ENCODE results near the gene EIF5A2.

EIF5A2 gene

GRCh38 chr3:170867143-170867937 is 41.1 kb downstream of the EIF5A2 start:
- Histone ChIP-seq H3K27me3 (ENCODE audit: low read depth, low read length) (no peaks in the 10 kb centered on the region), H4K20me1 (ENCODE audit: insufficient read depth, low read length) (peaks cover 28% of the 10 kb centered on the region), H3K4me3 (ENCODE audit: low read length) (peak overlapping the region; percentile 88), H2AFZ (ENCODE audit: low read depth, low read length) (no peak overlapping the region), H3K27ac (ENCODE audit: low read length) (peak overlapping the region; percentile 55), H3K36me3 (replicated peaks; ENCODE audit: low read depth, low read length) (peaks cover 46% of the 10 kb centered on the region), H3K4me1 (ENCODE audit: low read length) (peaks cover 25% of the 10 kb centered on the region), H3K9ac (ENCODE audit: low read length) (peak overlapping the region; percentile 1; the same call in 1 of the 2 replicates), H3K79me2 (ENCODE audit: low read length) (peaks cover 36% of the 10 kb centered on the region), H3K4me2 (ENCODE audit: low read length) (peak overlapping the region; percentile 58), H3K9me3 (ENCODE audit: insufficient read depth, low read length) (no peaks in the 10 kb centered on the region)
- no peak for TF ChIP-seq EZH2phosphoT487 (IDR thresholded peaks at IDR 0.05; ENCODE audit: low read depth)
- TF ChIP-seq CTCF (IDR thresholded peaks at IDR 0.05; ENCODE audit: low read depth, low read length): no peak

- no peak overlapping the region for H2AFZ ChIP-seq (ENCODE audit: low read depth, low read length)
- no peak overlapping the region for H3K4me2 ChIP-seq (ENCODE audit: low read length)
- H3K27me3 ChIP-seq (ENCODE audit: low read depth, low read length): no peaks in the 10 kb centered on the region
- H3K9ac ChIP-seq (ENCODE audit: low read length): no peak overlapping the region
- peaks cover 28% of the 10 kb centered on the region for H4K20me1 ChIP-seq (ENCODE audit: insufficient read depth, low read length)
- peaks cover 25% of the 10 kb centered on the region for H3K4me1 ChIP-seq (ENCODE audit: low read length)
- peaks cover 46% of the 10 kb centered on the region for H3K36me3 ChIP-seq (replicated peaks; ENCODE audit: low read depth, low read length)
- no peak for TF ChIP-seq EZH2phosphoT487 (IDR thresholded peaks at IDR 0.05; ENCODE audit: low read depth)
- TF ChIP-seq CTCF (IDR thresholded peaks at IDR 0.05; ENCODE audit: low read depth, low read length): no peak
- no peak overlapping the region for H3K27ac ChIP-seq (ENCODE audit: low read length)
- peaks cover 36% of the 10 kb centered on the region for H3K79me2 ChIP-seq (ENCODE audit: low read length)
- no peaks in the 10 kb centered on the region for H3K9me3 ChIP-seq (ENCODE audit: insufficient read depth, low read length)
- no peak overlapping the region for H3K4me3 ChIP-seq (ENCODE audit: low read length)
Measured at GRCh38 chr3:170866499-170866898, 41.9 kb downstream of the EIF5A2 start.

- Histone ChIP-seq H3K36me3 (replicated peaks; ENCODE audit: low read depth, low read length) (peaks cover 46% of the 10 kb centered on the region), H3K4me1 (ENCODE audit: low read length) (peaks cover 18% of the 10 kb centered on the region), H3K9ac (ENCODE audit: low read length) (no peak overlapping the region), H2AFZ (ENCODE audit: low read depth, low read length) (no peak overlapping the region), H3K4me2 (ENCODE audit: low read length) (no peak overlapping the region), H3K4me3 (ENCODE audit: low read length) (no peak overlapping the region), H3K27me3 (ENCODE audit: low read depth, low read length) (no peaks in the 10 kb centered on the region), H4K20me1 (ENCODE audit: insufficient read depth, low read length) (peaks cover 28% of the 10 kb centered on the region), H3K79me2 (ENCODE audit: low read length) (peaks cover 29% of the 10 kb centered on the region), H3K27ac (ENCODE audit: low read length) (peak overlapping the region; percentile 13; the same call in 1 of the 2 replicates), H3K9me3 (ENCODE audit: insufficient read depth, low read length) (no peaks in the 10 kb centered on the region)
- TF ChIP-seq CTCF (IDR thresholded peaks at IDR 0.05; ENCODE audit: low read depth, low read length): no peak
- no peak for TF ChIP-seq EZH2phosphoT487 (IDR thresholded peaks at IDR 0.05; ENCODE audit: low read depth)
Measured at GRCh38 chr3:170865209-170866094, 43.0 kb downstream of the EIF5A2 start.

Data from OCI-LY3 (cell line).